Sciatic nerve (tissue), 2 donors: ENCODE measurements around the gene ACACB. TPM values are rescaled to one million over a fixed set of nuclear protein-coding genes. Genes with fewer than 3 reads are reported as not detected.

Experiments
- ATAC-seq: fragments of 200-7000 bp; cut with Tn5 transposase; one replicate; pipeline ENCODE4 v1.9.1; 2020; ENCODE audit warnings: mild to moderate bottlenecking, moderate library complexity
- DNase-seq: peaks from one replicate; pipeline ENCODE4 v3.0.0-alpha.2; 2020; ENCODE audit warnings: low spot score
- intact Hi-C: fragments of 100-400 bp; cut with DNase I; formaldehyde crosslinking; loops from one replicate; pipeline ENCODE4 v1.14.2; 2022
- total RNA-seq: library from RNA; stranded (reverse); fragmentation: NEBNext Ultra II Directional; extraction: Animal tissue kit (Norgen Biotek cat#: 25700); gene quantifications from one replicate; pipeline ENCODE4 v1.2.1, GENCODE V29; 2021
- donor health status: DM: no; HTN: no; CAD: no.
- donor health status: DM: no; HTN: no; CAD: no.

ACACB gene
- total RNA-seq, 1 donor from 2014 or later = 112 TPM

- ATAC-seq = no peak
- DNase-seq = no peak
- intact Hi-C loops = no loop called here
Observed at GRCh38 chr12:109281452-109281851, 165.1 kb downstream of the ACACB start.

GRCh38 chr12:109284392-109284791, 168.0 kb downstream of the ACACB start:
- ATAC-seq (no peak), DNase-seq (no peak)
- intact Hi-C loops = loop anchor here (2.0 kb wide), 1 partner anchor 70 kb away; no protein-coding TSS in a partner anchor

GRCh38 chr12:109286252-109286651, 169.9 kb downstream of the ACACB start:
- no peak for ATAC-seq
- intact Hi-C loops = no loop called here
- no peak for DNase-seq

GRCh38 chr12:109286652-109287051, 170.3 kb downstream of the ACACB start:
- intact Hi-C loops = no loop called here
- ATAC-seq = no peak

GRCh38 chr12:109287181-109287580, 170.8 kb downstream of the ACACB start:
- no peak for ATAC-seq
- DNase-seq = no peak

More at GRCh38 chr12:109286652-109287051, 170.3 kb downstream of the ACACB start:
- DNase-seq = no peak

GRCh38 chr12:109287811-109288469, 171.6 kb downstream of the ACACB start:
- no peak for DNase-seq
- no peak for ATAC-seq
- intact Hi-C loops = no loop called here

More at GRCh38 chr12:109287181-109287580, 170.8 kb downstream of the ACACB start:
- intact Hi-C loops = no loop called here

- ATAC-seq (no peak), DNase-seq (no peak)
- intact Hi-C loops = no loop called here
Observed at GRCh38 chr12:109288571-109288970, 172.2 kb downstream of the ACACB start.

- DNase-seq (no peak), ATAC-seq (no peak)
- intact Hi-C loops = no loop called here
Observed at GRCh38 chr12:109289004-109289403, 172.6 kb downstream of the ACACB start.

- intact Hi-C loops = no loop called here
- ATAC-seq = no peak
- DNase-seq = no peak
Observed at GRCh38 chr12:109289551-109289950, 173.2 kb downstream of the ACACB start.

GRCh38 chr12:109290061-109290460, 173.7 kb downstream of the ACACB start:
- ATAC-seq = no peak
- intact Hi-C loops = no loop called here
- no peak for DNase-seq

- intact Hi-C loops = no loop called here
- peak; percentile 11 for ATAC-seq
- no peak for DNase-seq
Observed at GRCh38 chr12:109291117-109291516, 174.7 kb downstream of the ACACB start.

- ATAC-seq = peak; percentile 78
- DNase-seq = no peak
- intact Hi-C loops = no loop called here
Observed at GRCh38 chr12:109291521-109292341, 175.3 kb downstream of the ACACB start.

- intact Hi-C loops = no loop called here
- no peak for ATAC-seq
- no peak for DNase-seq
Observed at GRCh38 chr12:109292342-109292711, 175.9 kb downstream of the ACACB start.

- intact Hi-C loops = no loop called here
- DNase-seq (no peak), ATAC-seq (no peak)
Observed at GRCh38 chr12:109293106-109293505, 176.7 kb downstream of the ACACB start.

- intact Hi-C loops = no loop called here
- ATAC-seq = no peak
- DNase-seq = no peak
Observed at GRCh38 chr12:109294286-109294796, 178.0 kb downstream of the ACACB start.

GRCh38 chr12:109295764-109296425, 179.5 kb downstream of the ACACB start:
- no peak for ATAC-seq
- intact Hi-C loops = no loop called here
- DNase-seq = no peak

- no peak for ATAC-seq
- DNase-seq = no peak
- intact Hi-C loops = no loop called here
Observed at GRCh38 chr12:109296431-109296830, 180.0 kb downstream of the ACACB start.

GRCh38 chr12:109299849-109300248, 183.5 kb downstream of the ACACB start:
- DNase-seq (no peak), ATAC-seq (no peak)
- intact Hi-C loops = no loop called here

- intact Hi-C loops = no loop called here
- ATAC-seq = no peak
- no peak for DNase-seq
Observed at GRCh38 chr12:109301643-109302168, 185.3 kb downstream of the ACACB start.
